ENCODE measurements around the gene CPSF3. TPM values are rescaled to one million over a fixed set of nuclear protein-coding genes. Genes with fewer than 3 reads are reported as not detected.

The CPSF3 gene
- total RNA-seq, 1 donor from 2014 or later: 199 TPM

GRCh38 chr2:9494081-9494480 is 70.6 kb downstream of the CPSF3 start:
- no peaks in the 10 kb centered on the region for H3F3A ChIP-seq (ENCODE audit: low read depth)
- peaks cover 7% of the 10 kb centered on the region for H3K36me3 ChIP-seq
- H3K4me1 ChIP-seq: no peaks in the 10 kb centered on the region
- H3K9me3 Mint-ChIP-seq: no peaks in the 10 kb centered on the region
- H3K79me2 ChIP-seq (ENCODE audit: low read depth): no peaks in the 10 kb centered on the region
- peaks cover 2% of the 10 kb centered on the region for H4K20me1 ChIP-seq (ENCODE audit: low read depth)
- H3K4me3 Mint-ChIP-seq: no peak overlapping the region
- no peaks in the 10 kb centered on the region for H3K4me1 Mint-ChIP-seq
- H2AFZ ChIP-seq (replicated peaks): no peak overlapping the region
- no peak overlapping the region for H3K27ac ChIP-seq
- H3K36me3 Mint-ChIP-seq: peaks cover 41% of the 10 kb centered on the region
- no peaks in the 10 kb centered on the region for H3K9me3 ChIP-seq (ENCODE audit: low read depth)
- H3K27ac Mint-ChIP-seq: no peak overlapping the region
- peaks cover 2% of the 10 kb centered on the region for H3K27me3 Mint-ChIP-seq (ENCODE audit: insufficient read depth, low read depth)
- no peak overlapping the region for H3K4me3 ChIP-seq
- TF ChIP-seq, protein P1, sequence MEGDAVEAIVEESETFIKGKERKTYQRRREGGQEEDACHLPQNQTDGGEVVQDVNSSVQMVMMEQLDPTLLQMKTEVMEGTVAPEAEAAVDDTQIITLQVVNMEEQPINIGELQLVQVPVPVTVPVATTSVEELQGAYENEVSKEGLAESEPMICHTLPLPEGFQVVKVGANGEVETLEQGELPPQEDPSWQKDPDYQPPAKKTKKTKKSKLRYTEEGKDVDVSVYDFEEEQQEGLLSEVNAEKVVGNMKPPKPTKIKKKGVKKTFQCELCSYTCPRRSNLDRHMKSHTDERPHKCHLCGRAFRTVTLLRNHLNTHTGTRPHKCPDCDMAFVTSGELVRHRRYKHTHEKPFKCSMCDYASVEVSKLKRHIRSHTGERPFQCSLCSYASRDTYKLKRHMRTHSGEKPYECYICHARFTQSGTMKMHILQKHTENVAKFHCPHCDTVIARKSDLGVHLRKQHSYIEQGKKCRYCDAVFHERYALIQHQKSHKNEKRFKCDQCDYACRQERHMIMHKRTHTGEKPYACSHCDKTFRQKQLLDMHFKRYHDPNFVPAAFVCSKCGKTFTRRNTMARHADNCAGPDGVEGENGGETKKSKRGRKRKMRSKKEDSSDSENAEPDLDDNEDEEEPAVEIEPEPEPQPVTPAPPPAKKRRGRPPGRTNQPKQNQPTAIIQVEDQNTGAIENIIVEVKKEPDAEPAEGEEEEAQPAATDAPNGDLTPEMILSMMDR (IDR thresholded peaks at IDR 0.05): no peak
- no peak for TF ChIP-seq EZH2phosphoT487 (IDR thresholded peaks at IDR 0.05)
- no peak for TF ChIP-seq EZH2 (IDR thresholded peaks at IDR 0.05)
- H3K4me2 ChIP-seq: no peak overlapping the region
- H3K9ac ChIP-seq: no peak overlapping the region
- H3K27me3 ChIP-seq: no peaks in the 10 kb centered on the region
- no peak for DNase-seq (ENCODE audit: low spot score)

GRCh38 chr2:9497017-9497416 is 73.6 kb downstream of the CPSF3 start:
- H3K27ac Mint-ChIP-seq: no peak overlapping the region
- TF ChIP-seq, protein P1 (IDR thresholded peaks at IDR 0.05): no peak
- no peak for TF ChIP-seq EZH2phosphoT487 (IDR thresholded peaks at IDR 0.05)
- TF ChIP-seq EZH2 (IDR thresholded peaks at IDR 0.05): no peak
- Histone ChIP-seq H3K4me1 (no peaks in the 10 kb centered on the region), H3K36me3 (peaks cover 7% of the 10 kb centered on the region), H3K4me3 (no peak overlapping the region), H4K20me1 (ENCODE audit: low read depth) (no peaks in the 10 kb centered on the region), H3K79me2 (ENCODE audit: low read depth) (no peaks in the 10 kb centered on the region), H2AFZ (replicated peaks) (no peak overlapping the region), H3K27me3 (no peaks in the 10 kb centered on the region), H3K4me2 (no peak overlapping the region), H3K27ac (no peak overlapping the region), H3K9me3 (ENCODE audit: low read depth) (no peaks in the 10 kb centered on the region), H3K9ac (no peak overlapping the region), H3F3A (ENCODE audit: low read depth) (no peaks in the 10 kb centered on the region)
- peaks cover 5% of the 10 kb centered on the region for H3K27me3 Mint-ChIP-seq (ENCODE audit: insufficient read depth, low read depth)
- H3K36me3 Mint-ChIP-seq: peaks cover 37% of the 10 kb centered on the region
- H3K4me1 Mint-ChIP-seq: no peaks in the 10 kb centered on the region
- H3K4me3 Mint-ChIP-seq: no peak overlapping the region
- H3K9me3 Mint-ChIP-seq: no peaks in the 10 kb centered on the region
- no peak for DNase-seq (ENCODE audit: low spot score)

GRCh38 chr2:9498210-9498609 is 74.8 kb downstream of the CPSF3 start:
- Mint-ChIP-seq H3K27ac (no peak overlapping the region), H3K4me1 (no peaks in the 10 kb centered on the region), H3K9me3 (no peaks in the 10 kb centered on the region), H3K27me3 (ENCODE audit: insufficient read depth, low read depth) (peaks cover 7% of the 10 kb centered on the region), H3K36me3 (peaks cover 42% of the 10 kb centered on the region), H3K4me3 (no peak overlapping the region)
- Histone ChIP-seq H3K9ac (no peak overlapping the region), H3K79me2 (ENCODE audit: low read depth) (no peaks in the 10 kb centered on the region), H3K4me1 (no peaks in the 10 kb centered on the region), H4K20me1 (ENCODE audit: low read depth) (no peaks in the 10 kb centered on the region), H3K27me3 (no peaks in the 10 kb centered on the region), H3F3A (ENCODE audit: low read depth) (no peaks in the 10 kb centered on the region), H3K27ac (no peak overlapping the region), H3K4me2 (no peak overlapping the region), H2AFZ (replicated peaks) (no peak overlapping the region), H3K4me3 (no peak overlapping the region), H3K9me3 (ENCODE audit: low read depth) (no peaks in the 10 kb centered on the region), H3K36me3 (peaks cover 7% of the 10 kb centered on the region)
- TF ChIP-seq EZH2 (IDR thresholded peaks at IDR 0.05) (no peak), EZH2phosphoT487 (IDR thresholded peaks at IDR 0.05) (no peak)
- TF ChIP-seq, protein P1 (IDR thresholded peaks at IDR 0.05): no peak
- DNase-seq (ENCODE audit: low spot score): no peak
